Stimulated activated naive CD8-positive, alpha-beta T cell treated with anti-CD3 and anti-CD28 coated beads, Interleukin-15, Interleukin-2, amounts not matched to agents 100 U/mL and 50 U/mL, for 24 hours (primary cell): ENCODE measurements around the gene PGM5.

ENCODE experiments used
- ATAC-seq: fragments of 150-1000 bp; cut with Tn5 transposase; one replicate; pipeline ENCODE4 v1.10.0; 2021
- DNase-seq: peaks from one replicate; pipeline ENCODE4 v3.0.0; 2021

The PGM5 gene

DNA sequence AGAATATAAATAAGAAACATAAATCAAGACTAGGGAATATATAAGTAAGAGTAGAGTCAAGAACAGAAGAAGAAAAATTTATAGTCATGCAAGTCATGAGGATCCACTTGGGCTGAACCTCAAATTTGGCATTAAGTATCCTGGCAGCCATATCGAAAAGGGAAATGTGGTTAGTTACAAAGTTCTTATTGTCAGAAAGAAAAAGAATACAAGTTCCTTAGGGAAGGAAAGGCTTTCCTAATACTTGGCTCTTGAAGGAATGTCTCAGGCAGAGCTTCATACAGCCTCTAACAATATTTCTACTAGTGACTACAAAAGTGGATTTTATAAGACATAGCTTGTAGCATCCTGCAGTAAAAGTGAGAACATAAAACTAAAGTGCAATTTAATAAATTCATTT, 138.8 kb downstream of the PGM5 start:
- no peak for DNase-seq
- ATAC-seq: no peak

DNA sequence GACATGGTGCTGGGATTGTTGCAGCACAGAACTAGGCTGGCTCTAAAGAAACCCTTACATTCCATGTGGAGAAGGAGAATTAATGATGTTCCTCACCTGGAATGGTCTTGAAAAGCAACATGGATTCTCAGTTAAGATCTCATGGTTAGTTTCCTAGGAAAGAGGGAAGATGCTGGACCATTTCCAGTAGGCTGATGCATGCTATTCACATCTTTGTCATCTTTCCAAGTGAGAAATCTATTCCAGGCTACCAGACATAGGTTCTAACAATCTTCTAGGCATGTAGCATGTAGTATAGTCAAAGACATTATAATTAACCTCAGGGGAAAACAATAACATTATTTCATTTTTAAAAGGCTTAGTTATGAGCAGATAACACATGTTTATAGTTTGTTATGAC, 139.9 kb downstream of the PGM5 start:
- DNase-seq (no peak), ATAC-seq (no peak)

DNA sequence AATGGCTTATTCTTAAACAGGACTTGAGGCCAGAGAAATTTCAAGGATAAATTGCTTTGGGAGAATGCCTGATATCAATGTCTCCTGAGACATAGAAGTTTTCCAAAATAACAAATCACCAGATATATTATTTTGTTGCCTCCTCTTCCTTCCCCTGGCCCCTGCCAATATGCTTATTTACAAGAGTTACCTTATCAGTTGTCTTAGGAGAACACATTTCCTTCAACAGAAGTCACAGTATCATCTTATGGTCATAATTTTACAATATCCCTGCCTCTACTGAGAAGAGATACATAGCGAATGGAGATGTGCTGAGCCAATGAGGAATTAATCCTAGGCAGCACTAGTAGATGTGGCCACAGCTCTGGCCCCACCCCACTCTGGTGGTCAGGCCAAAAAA, 141.2 kb downstream of the PGM5 start:
- no peak for ATAC-seq

DNA sequence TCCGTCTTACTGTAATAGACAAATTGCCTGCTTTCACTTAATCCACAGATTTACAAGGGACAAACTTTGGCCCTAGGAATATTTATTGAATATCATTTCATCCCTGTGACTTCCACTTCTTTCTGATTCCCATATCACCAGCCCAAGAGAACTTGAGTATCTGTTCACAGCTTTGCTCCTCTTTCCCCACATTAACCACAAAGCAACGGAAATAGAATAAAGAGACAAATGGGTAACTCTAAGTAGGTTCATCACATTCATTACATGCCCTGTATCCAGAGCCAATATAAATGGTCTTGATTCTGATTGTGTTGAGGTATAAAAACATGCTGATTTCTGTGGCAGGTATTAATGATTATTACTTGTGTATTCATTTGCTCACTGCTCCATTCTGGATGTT, 142.4 kb downstream of the PGM5 start:
- ATAC-seq: no peak
- no peak for DNase-seq

More for the DNA sequence above, 141.2 kb downstream of the PGM5 start:
- DNase-seq: no peak

DNA sequence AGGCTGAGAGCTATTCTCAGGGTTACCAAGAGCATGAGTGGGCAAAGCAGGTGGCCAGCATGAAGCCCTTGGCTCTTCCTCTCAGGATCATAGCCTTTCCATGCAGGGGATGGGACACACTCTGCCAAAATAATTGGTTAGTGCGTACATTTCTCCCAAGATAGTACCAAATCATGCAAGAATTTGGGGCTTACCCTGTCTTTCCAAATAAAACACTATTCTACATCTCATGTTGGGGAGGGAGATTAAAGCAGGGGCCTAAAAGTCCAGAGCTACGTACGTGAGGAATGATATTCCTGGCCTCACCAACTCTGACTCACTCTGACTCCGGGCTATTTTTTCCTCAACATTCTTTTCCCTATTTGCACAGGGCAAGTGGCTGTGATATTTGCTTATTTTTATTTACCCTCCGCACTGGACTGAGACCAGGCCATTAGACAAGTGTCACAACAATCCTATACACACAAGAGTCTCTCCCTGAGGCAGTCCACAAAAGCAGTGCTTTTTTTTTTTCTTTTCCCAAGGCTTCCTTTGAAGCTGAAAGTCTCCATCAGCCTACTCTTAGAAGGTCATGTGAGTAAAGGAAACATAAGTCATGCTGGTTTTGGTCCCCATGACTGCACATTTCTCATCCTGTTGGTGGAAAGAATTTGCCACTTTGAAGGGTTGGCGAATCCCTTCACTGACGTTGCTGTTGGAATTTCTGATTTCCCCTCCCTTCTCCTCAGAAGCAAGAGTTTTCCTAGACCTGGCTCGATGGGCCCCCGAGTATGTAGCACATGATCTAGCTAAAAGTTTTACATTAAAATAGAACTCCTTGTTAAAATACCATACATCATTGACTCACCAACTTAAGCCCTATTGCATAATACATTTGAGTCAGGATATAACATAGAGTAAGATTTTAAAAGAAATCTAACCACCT, 144.3 kb downstream of the PGM5 start:
- DNase-seq (no peak), ATAC-seq (no peak)

DNA sequence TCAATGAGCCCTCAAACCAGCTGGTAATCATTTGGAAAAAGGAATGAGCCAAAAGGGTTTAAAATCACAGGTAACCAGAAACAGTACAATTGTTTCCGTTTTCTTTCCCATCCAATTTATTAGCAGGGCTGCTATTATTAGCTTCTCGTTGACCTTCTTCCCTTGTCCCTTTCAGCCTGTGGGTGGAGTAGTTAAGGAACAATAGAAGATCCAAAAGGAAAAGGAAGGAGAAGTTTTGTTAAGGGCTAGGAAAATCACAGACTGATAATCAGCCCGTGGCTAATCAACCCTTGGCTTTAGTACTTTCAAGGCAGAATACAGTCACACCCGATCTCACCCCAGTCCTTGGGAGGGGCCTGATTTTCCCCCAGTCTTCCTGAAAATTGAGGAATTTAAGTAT, 145.9 kb downstream of the PGM5 start:
- ATAC-seq (no peak), DNase-seq (no peak)

DNA sequence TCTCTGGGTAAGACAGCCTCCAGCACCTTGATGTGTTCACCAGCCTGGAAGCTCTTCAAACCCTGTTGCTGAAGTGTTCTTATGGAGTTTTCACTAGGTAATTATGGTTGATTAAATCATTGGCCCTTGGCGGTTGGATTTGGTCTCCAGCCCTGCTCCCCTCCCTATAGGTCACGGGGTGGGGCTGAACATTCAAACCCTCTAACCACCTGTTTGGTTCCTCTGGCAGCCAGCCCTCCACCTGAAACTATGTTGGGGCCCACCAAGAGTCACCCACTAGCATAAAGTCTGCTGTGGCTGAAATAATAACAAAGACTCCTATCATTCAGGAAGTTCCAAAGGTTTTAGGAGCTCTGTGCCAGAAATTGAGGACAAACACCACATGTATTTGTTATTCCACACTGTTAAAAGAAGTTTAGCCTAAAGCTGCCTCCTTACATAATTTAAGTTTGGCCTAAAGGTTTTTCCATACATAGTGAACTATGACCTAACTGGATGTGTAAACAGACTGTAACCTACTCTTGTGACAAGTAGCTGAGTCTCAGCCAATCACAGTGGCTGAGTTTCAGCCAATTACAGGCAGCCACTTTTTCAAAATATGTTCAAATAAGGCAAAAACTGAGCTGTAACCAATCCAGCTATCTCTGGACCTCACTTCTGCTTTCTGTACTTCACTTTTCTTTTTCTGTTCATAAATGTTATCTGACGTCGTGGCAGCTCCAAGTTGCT, 149.4 kb downstream of the PGM5 start:
- ATAC-seq: no peak
- DNase-seq: no peak

DNA sequence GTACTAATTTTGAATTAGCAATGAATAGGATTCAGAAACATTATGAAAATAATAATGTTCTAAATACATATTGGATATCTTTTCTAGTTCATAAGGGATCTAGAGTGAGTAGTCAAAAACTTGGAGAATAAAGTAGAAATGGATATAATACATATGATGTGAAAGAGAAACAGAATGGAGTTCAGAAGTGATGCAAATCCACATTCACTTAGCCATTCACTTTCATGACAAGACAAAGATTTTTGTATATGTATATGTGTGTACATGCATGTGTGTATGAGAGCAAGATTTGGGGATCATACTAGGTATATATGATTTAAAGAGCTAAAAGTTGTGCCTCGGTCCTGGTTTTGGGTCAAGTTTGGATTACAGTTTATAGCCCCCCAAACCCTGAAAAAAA, 150.1 kb downstream of the PGM5 start:
- DNase-seq (no peak), ATAC-seq (no peak)

DNA sequence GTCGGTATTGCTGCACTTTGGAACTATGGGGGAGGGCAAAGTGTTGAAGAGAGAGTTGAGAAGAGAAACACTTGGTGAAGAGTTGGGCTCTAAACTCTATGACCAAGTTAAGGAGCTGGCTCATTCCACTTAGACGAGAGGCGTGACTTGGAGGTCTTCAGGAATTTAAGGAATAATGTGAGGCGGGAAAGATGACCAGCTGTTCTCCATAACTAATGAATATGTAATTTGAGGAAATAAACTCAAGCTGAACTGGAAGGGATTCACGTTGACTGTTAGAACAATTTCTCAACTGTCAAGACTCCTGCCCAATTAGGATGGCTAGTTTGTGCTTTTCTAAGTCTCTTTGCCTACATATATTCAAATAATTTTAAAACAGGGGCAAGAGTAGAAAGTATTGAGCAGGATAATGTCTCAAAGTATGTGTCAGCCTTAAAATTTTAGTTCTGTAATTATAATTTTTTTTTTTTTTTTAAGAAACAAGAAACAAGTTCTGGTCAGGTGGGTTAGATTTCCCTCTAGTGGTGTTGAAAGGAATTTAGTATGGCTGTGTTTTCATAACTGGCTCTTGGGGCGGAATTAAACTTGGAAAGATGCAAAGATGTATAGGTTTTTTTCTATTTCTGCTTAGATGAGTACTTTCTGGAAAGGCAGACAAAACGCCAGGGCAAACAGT, 150.9 kb downstream of the PGM5 start:
- ATAC-seq (no peak), DNase-seq (no peak)

DNA sequence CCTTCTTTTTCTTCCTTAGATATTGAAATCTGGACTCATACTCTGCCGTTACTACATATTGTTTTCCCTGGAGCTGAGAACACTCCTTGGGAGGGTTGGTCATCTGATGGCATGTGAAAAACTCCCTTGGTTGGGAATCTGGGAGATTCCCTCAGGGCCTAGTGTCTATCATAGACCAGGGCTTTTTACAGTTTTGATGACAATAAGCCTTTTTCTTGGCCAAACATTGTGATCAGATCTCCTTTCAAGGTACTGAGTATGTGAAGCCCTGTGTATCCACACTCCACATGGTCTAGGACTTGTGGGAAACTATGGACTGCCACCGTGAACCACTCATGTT, 151.4 kb downstream of the PGM5 start:
- no peak for DNase-seq

DNA sequence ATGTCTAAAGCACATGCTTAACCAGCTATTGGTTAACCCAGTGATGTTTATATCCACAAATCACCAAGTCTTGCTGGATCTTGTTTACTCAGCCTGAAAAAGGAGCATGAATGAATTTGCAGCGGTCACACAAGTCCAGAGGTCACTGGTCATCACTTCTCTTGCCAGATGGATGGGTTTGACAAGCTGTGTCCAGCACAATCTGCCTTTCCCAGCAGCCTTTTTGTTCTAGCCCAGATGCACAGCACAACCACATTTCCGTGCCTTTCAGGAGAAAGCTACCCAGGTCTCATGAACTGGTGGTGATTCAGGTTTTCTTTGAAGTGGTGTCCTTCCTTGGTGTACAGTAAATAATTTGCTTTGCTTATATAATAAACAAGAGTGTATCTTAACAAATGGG, 152.1 kb downstream of the PGM5 start:
- DNase-seq (no peak), ATAC-seq (no peak)

More for the DNA sequence above, 151.4 kb downstream of the PGM5 start:
- ATAC-seq: no peak

DNA sequence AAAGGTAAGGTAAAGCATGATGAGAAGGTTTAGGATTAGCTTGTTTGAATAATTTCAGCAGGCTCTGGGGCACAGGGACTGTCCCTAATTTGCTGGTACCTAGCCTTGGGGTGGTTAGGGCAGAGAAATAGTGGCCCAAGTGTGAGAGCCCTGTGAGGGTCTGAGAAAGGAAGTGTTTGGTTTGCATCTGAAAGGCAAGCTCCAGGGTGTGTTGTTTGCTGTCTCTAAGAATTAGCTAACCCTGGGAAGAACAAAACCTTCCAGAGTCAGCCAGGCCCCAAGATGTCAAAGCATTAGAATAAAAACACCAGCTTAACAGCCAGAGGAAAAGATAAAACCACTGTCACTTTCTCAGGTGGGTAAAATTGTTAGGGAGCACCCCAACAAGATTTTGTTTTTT, 153.3 kb downstream of the PGM5 start:
- no peak for DNase-seq
- no peak for ATAC-seq

DNA sequence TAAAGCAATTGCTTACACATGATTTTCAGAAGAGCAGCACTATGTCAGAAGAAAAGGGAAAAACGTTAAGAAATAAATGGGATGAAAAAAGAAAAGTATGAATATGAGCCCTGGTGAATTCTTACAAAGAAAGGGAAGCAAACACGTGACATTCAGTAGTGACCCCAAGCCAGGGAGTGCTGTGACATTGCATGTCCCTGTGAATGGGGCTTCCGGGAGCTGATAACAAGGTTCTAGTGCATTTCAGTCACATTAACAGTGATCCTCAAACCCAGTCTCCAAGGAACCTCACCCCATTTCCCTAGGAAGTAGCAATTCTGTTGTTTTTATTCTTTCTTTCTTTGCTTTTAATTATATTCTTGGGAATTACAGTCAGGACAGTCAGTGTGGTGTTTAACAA, 157.0 kb downstream of the PGM5 start:
- ATAC-seq (no peak), DNase-seq (no peak)

DNA sequence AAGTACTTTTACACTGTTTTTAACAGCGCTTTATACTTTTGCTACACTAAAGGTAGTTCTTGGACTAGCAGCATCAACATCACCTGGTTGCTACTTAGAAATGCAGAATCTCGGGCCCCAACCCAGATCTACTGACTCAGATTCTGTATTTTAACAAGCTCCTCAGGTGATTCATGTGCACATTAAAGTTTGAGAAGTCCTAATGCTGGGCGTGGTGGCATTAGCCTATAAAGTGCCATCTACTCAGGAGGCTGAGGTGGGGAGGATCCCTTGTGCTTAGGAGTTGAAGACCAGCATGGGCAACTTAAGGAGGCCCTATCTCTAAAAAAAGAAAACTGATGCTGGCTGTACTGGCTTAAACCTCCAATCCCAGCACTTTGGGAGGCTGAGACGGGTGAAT, 157.6 kb downstream of the PGM5 start:
- no peak for ATAC-seq
- no peak for DNase-seq

DNA sequence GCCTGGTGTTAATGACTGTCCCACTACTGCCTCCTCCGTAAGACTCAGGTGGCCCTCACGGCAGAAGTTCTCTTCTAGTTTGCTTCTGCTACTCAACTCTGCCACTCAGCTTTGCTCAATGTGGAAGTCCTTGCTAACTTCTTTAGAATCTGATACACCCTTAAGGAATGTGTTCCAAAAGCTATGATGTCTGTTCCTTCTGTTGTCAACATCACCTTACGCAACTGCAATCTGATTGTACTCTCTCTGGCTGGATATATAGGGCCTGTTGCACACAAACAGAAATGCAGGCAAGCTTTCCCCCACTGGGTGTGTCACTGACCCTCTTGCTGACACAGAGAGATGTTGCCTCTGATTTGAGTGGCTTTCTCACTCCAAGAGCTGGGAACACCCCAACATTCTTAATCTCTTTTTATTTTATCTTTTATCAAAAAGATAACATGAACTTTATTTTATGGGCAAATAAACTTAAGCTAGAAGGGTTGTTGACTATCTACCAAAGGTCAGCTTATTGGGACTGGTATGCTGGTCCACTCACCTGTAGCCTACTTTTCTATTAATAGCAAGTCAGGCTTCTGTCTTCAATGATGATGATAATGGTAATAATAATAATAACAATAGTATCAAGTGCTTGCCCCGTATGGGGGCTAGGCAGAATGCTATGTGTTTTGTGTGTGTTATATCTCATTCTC, 159.1 kb downstream of the PGM5 start:
- DNase-seq: no peak
- no peak for ATAC-seq

DNA sequence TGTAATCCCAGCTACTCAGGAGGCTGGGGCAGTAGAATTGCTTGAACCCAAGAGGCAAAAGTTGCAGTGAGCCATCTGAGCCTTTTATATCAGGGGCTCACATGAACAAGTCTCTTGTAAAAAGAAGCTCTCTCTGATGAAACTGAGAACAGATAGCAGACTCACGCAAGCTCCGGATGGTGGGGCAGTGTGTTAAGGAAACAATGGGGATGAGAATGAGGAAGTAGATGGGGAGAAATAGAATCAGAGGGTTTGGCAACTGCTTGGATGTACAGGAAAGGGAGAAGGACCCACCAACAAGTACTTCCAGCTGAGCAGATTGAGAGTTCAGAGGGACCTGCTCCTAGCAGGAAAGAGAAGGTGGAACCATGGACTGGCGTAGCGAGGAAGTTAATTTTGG, 165.7 kb downstream of the PGM5 start:
- ATAC-seq (no peak), DNase-seq (no peak)

DNA sequence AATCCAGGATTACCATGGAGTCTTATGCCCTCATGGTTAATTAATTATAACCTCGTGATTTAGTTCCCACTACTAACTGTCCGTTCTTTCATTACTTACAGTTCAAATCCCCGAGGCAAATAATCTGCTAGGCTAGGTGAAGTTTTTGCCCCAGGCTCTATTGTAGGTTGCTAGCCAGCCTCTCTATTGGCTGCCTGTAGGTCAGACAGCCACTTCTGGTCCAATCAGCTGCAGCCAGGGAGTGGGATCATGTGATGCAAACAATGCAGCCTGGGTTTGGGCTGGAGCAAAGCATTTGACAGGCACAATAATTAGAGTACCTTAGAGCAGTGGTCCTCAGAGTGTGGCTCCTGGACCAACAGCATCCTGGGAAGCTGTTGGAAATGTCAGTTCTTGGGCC, 166.5 kb downstream of the PGM5 start:
- ATAC-seq (no peak), DNase-seq (no peak)

DNA sequence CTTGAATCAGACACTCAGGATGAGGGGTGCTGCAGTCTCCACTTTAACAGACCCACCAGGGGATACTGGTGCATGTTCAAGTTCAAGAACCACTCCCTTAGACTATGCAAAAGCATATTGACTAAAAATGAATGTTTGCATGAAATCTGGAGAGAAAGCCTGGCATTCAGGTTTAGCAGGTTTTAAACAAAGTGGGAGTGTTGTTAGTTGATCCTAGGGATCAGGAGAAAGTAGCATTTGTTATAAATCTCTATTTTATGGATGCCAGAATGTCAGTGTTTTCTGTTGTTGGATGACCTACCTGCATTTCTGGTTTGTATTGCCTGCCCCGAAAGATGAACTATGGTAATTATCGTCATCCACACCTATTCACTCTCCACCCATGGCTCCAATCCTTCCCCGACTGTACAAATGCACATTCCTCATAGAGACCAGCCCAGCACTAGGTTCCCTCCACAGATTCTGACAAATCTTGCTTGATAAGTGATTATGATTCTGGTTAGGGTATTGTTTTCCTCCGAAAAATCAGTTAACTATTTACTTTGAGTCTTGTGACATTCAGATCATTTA, 167.0 kb downstream of the PGM5 start:
- ATAC-seq (no peak), DNase-seq (no peak)

DNA sequence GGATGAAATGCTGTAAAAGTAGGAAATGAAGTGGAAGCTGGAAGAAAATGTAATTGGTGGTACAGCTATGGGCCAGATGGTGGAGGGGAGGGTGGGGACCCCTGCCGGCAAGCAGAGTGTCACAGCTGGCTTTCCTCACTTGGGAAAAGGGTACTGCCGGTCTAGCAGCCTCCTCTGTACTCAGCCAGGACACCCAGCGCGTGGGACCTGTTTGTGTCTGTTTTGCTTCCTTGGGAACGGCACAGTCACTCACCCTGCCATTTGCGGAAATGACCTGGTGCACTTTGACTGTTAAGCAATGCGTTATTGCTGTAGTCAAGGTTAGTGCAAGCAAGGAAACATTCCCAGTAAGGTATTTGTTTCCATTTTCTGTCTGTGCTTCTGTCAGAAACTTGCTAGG, 174.2 kb downstream of the PGM5 start:
- ATAC-seq: no peak
- no peak for DNase-seq

DNA sequence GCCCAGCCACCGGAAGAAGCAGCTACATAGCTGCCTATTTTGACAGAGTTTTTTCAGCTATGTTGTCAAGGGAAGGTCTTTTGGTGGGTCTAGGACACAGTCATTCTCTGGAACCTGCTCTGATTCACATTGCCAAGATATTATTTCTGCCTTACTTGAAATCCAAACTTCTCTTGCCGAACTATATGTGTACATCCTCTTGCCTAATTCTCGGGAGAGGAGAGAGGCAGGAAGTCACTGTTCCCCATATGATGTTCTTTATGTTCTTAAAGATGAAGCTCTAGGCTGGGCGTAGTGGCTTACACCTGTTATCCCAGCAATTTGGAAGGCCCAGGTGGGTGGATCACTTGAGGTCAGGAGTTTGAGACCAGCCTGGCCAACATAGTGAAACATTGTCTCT, 175.7 kb downstream of the PGM5 start:
- DNase-seq: no peak

DNA sequence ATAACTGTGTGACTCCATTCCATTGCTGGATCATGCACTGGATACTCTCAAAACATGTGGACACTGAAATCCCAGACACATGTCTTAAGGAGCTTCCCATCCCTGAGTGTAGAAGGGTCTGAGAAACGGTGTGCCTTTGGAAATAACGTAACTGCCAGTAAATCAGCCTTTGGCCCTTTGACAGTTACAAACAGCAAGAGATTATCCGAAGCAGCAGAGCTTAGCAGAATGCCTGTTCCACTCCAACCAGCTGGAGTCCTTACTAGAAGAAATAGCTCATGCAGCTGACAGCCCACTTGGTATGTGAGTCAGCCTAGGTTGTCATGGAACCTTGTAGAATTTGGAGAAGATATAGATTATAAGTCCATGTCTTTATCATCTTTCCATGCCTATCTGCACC, 177.3 kb downstream of the PGM5 start:
- ATAC-seq (no peak), DNase-seq (no peak)

More for the DNA sequence above, 175.7 kb downstream of the PGM5 start:
- no peak for ATAC-seq
